Endothelial cell of umbilical vein (primary cell): ENCODE results near the gene ZNF148. TPM values are rescaled to one million over a fixed set of nuclear protein-coding genes. Genes with fewer than 3 reads are reported as not detected.

ENCODE experiments used
- BruUV-seq: library from RNA; stranded (reverse); fragments of 400-500 nt; replicated peaks from 2 replicates; lab custom pipeline; 2021; lab: Mats Ljungman, UMichigan
- CTCF ChIA-PET: fragments of 300-600, 350-600 bp; sonication (Branson Sonifier 250); formaldehyde crosslinking; loops from one replicate; lab custom pipeline; 2021; ENCODE audit warnings: antibody characterized with exemption, inconsistent platforms; lab: Charles Lee
- POLR2A ChIA-PET: fragments of 300-600, 350-600 bp; sonication (Branson Sonifier 250); formaldehyde crosslinking; loops from one replicate; lab custom pipeline; 2021; ENCODE audit warnings: antibody characterized with exemption, inconsistent platforms; lab: Charles Lee
- DNase-seq: peaks from one replicate; pipeline ENCODE4 v3.0.0-alpha.2; 2011; ENCODE audit warnings: low read depth, low spot score
- FAIRE-seq: peaks from 2 replicates; lab custom pipeline; 2011; peaks lifted over from hg19 to GRCh38; lab: Jason Lieb, UNC
- H2AFZ ChIP-seq: 2 replicates; pipeline ENCODE4 v1.6.0; 2012; ENCODE audit warnings: low read depth, low read length, control low read depth, inconsistent platforms
- H3K27ac ChIP-seq: 2 replicates; pipeline ENCODE4 v1.5.1; 2011; ENCODE audit warnings: low read depth, mild to moderate bottlenecking, control low read depth, low read length, moderate library complexity; ENCODE audit not compliant: insufficient read depth
- H3K27me3 ChIP-seq, 2 experiments: 2 replicates each; pipeline versions ENCODE4 v1.6.0 to v1.6.1; 2011; ENCODE audit warnings: low read length in 2 of 2, mixed read lengths in 1 of 2; ENCODE audit not compliant: control insufficient read depth in 2 of 2, insufficient read depth in 2 of 2
- H3K36me3 ChIP-seq, 2 experiments: 2 replicates in 1 of 2; 3 replicates in 1 of 2; pipeline ENCODE4 v1.5.1; 2011; ENCODE audit warnings: low read length in 2 of 2, mild to moderate bottlenecking in 1 of 2, moderate library complexity in 1 of 2; ENCODE audit not compliant: control insufficient read depth in 2 of 2, insufficient read depth in 2 of 2; ENCODE audit errors: extremely low read depth in 1 of 2
- H3K4me1 ChIP-seq: 3 replicates; pipeline ENCODE4 v1.5.1; 2011; ENCODE audit warnings: mild to moderate bottlenecking, low read length; ENCODE audit not compliant: control insufficient read depth, insufficient read depth; ENCODE audit errors: extremely low read depth
- H3K4me2 ChIP-seq: 2 replicates; pipeline ENCODE4 v1.6.1; 2011; ENCODE audit warnings: low read length, control low read depth, mixed read lengths; ENCODE audit not compliant: insufficient read depth
- H3K4me3 ChIP-seq, 3 experiments: fragments of 200-600 bp in 1 of 3; sonication (generic), shearing (Covaris generic) in 1 of 3; replicated peaks in 1 of 3; 2 replicates each; pipeline ENCODE4 v1.5.1; 2011 to 2016; ENCODE audit warnings: control low read depth in 3 of 3, low read length in 3 of 3, mild to moderate bottlenecking in 2 of 3, inconsistent platforms in 1 of 3, low read depth in 1 of 3, moderate library complexity in 1 of 3; ENCODE audit not compliant: insufficient read depth in 1 of 3
- H3K79me2 ChIP-seq: 2 replicates; pipeline ENCODE4 v1.6.0; 2012; ENCODE audit warnings: low read length, inconsistent platforms; ENCODE audit not compliant: control insufficient read depth, insufficient read depth
- H3K9ac ChIP-seq: replicated peaks from 2 replicates; pipeline ENCODE3; 2011; ENCODE audit warnings: low read length, control low read depth; ENCODE audit not compliant: insufficient read depth; ENCODE audit errors: extremely low read depth
- H3K9me1 ChIP-seq: replicated peaks from 3 replicates; pipeline ENCODE4 v1.6.0; 2011; ENCODE audit warnings: mild to moderate bottlenecking, low read length; ENCODE audit not compliant: control insufficient read depth, insufficient read depth; ENCODE audit errors: extremely low read depth
- H3K9me3 ChIP-seq: replicated peaks from 2 replicates; pipeline ENCODE4 v1.5.1; 2012; ENCODE audit warnings: low read length, inconsistent platforms; ENCODE audit not compliant: control insufficient read depth, insufficient read depth
- H4K20me1 ChIP-seq: replicated peaks from 2 replicates; pipeline ENCODE3; 2011; ENCODE audit warnings: mild to moderate bottlenecking, low read length; ENCODE audit not compliant: control insufficient read depth, insufficient read depth; ENCODE audit errors: extremely low read depth
- EZH2 ChIP-seq: IDR thresholded peaks from 2 replicates; pipeline ENCODE4 v1.6.1; 2012; ENCODE audit warnings: borderline replicate concordance, low read depth, mild to moderate bottlenecking, moderate library complexity, low read length, inconsistent platforms; ENCODE audit not compliant: severe bottlenecking
- FOS ChIP-seq: IDR thresholded peaks from 2 replicates; pipeline ENCODE4 v1.6.1; 2011; ENCODE audit warnings: mild to moderate bottlenecking, low read length, moderate library complexity, borderline replicate concordance; ENCODE audit not compliant: insufficient read depth
- GATA2 ChIP-seq: IDR thresholded peaks from 2 replicates; pipeline ENCODE4 v1.7.0; 2011; ENCODE audit warnings: low read depth, mild to moderate bottlenecking, moderate library complexity, mixed read lengths, low read length; ENCODE audit not compliant: insufficient read length, insufficient read depth
- JUN ChIP-seq: IDR thresholded peaks from 2 replicates; pipeline ENCODE4 v1.6.1; 2011; ENCODE audit warnings: borderline replicate concordance, low read depth; ENCODE audit not compliant: insufficient read length, insufficient read depth
- MYC ChIP-seq: IDR thresholded peaks from one replicate; pipeline ENCODE4 v1.6.1; 2011; ENCODE audit warnings: mild to moderate bottlenecking, low read depth, low read length
- POLR2A ChIP-seq: IDR thresholded peaks from 2 replicates; pipeline ENCODE4 v1.6.1; 2012; ENCODE audit warnings: low read depth, mild to moderate bottlenecking, control low read depth, low read length
- POLR2AphosphoS5 ChIP-seq: IDR thresholded peaks from 2 replicates; pipeline ENCODE4 v1.6.1; 2012; ENCODE audit warnings: low read depth, mild to moderate bottlenecking, control low read depth, low read length, moderate library complexity; ENCODE audit not compliant: insufficient read depth
- dilution Hi-C: fragments of 300-500 bp; cut with MboI; formaldehyde crosslinking; loops from one replicate; pipeline ENCODE4 v1.15.0; 2019; ENCODE audit warnings: low sequenced_read_pairs; ENCODE audit not compliant: extremely low pct_ligation_motif_present
- intact Hi-C: fragments of 100-400 bp; cut with micrococcal nuclease; formaldehyde crosslinking; loops from one replicate; pipeline ENCODE4 v1.10.0; 2022
- polyA plus RNA-seq, 4 experiments: library from polyadenylated mRNA; depleted of rRNA in 3 of 4; stranded (reverse) in 3 of 4; unstranded in 1 of 4; fragments of >200 nt; gene quantifications; 2 replicates each; pipeline versions ENCODE4 v1.2.1 to v1.2.3, GENCODE V29; 2011 to 2012; ENCODE audit warnings: missing spikeins in 1 of 4
- total RNA-seq: library from RNA; stranded (reverse); gene quantifications from 2 replicates; pipeline ENCODE4 v1.2.3, GENCODE V29; 2021
- TF ChIP-seq, protein P1 (sequence below), 2 donors: IDR thresholded peaks; 1 replicate in 1 of 2; 2 replicates in 1 of 2; pipeline ENCODE4 v1.5.1; 2011; ENCODE audit warnings: low read length in 2 of 2, mild to moderate bottlenecking in 2 of 2, moderate library complexity in 2 of 2, control low read depth in 1 of 2, inconsistent platforms in 1 of 2, low read depth in 1 of 2; ENCODE audit not compliant: insufficient read depth in 1 of 2; ENCODE audit errors: extremely low read depth in 1 of 2
- TF ChIP-seq, protein P2 (sequence below): IDR thresholded peaks from 2 replicates; pipeline ENCODE4 v1.6.1; 2011; ENCODE audit not compliant: insufficient read depth, insufficient read length

The ZNF148 gene
- total and polyA plus RNA-seq, 2 donors (not counting 3 experiments of a cell fraction or from before 2014, with no cell fraction given): 8.0 to 41.3 TPM

DNA sequence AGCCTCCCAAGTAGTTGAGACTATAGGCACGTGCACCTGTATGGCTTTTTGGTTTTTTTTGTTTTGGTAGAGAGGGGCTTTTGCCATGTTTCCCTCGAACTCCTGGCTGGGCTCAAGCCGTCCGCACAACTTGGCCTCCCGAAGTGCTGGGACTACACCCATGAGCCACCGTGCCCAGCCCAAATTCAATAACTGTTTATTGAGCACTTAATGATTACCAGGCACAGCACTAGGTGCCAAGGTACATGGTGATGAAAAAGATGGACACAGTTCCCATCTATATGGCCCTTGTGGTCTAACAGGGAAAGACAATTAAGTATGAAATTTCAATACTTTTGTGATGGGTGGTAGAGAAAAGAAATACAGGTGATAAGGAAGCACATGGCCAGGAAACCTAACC, 35.8 kb upstream of the ZNF148 start:
- no peak overlapping the region for H3K27ac ChIP-seq
- no peak for FAIRE-seq
- no TSS peak for BruUV-seq
- ChIA-PET CTCF (no interaction called here), POLR2A (no interaction called here)
- H3K36me3 ChIP-seq: no peaks in the 10 kb centered on the region
- intact Hi-C loops: no loop called here
- no peaks in the 10 kb centered on the region for H3K79me2 ChIP-seq
- H3K27me3 ChIP-seq: peaks cover 18 to 25% of the 10 kb centered on the region in 2 experiments
- H3K4me3 ChIP-seq: no peak overlapping the region
- H4K20me1 ChIP-seq: no peaks in the 10 kb centered on the region
- H2AFZ ChIP-seq: no peak overlapping the region
- no peak for DNase-seq
- dilution Hi-C loops: no loop called here
- no peak overlapping the region for H3K4me2 ChIP-seq
- H3K4me1 ChIP-seq: no peaks in the 10 kb centered on the region
- H3K9me3 ChIP-seq: no peaks in the 10 kb centered on the region
- no peak overlapping the region for H3K9ac ChIP-seq
- H3K9me1 ChIP-seq: no peaks in the 10 kb centered on the region
- TF ChIP-seq MYC: no peak
- no peak for TF ChIP-seq GATA2
- no peak for TF ChIP-seq POLR2A
- TF ChIP-seq EZH2: no peak
- no peak for TF ChIP-seq JUN
- TF ChIP-seq POLR2AphosphoS5: no peak
- TF ChIP-seq FOS: no peak
- TF ChIP-seq, protein P1, sequence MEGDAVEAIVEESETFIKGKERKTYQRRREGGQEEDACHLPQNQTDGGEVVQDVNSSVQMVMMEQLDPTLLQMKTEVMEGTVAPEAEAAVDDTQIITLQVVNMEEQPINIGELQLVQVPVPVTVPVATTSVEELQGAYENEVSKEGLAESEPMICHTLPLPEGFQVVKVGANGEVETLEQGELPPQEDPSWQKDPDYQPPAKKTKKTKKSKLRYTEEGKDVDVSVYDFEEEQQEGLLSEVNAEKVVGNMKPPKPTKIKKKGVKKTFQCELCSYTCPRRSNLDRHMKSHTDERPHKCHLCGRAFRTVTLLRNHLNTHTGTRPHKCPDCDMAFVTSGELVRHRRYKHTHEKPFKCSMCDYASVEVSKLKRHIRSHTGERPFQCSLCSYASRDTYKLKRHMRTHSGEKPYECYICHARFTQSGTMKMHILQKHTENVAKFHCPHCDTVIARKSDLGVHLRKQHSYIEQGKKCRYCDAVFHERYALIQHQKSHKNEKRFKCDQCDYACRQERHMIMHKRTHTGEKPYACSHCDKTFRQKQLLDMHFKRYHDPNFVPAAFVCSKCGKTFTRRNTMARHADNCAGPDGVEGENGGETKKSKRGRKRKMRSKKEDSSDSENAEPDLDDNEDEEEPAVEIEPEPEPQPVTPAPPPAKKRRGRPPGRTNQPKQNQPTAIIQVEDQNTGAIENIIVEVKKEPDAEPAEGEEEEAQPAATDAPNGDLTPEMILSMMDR (IDR thresholded peaks at IDR 0.05; ENCODE audit: extremely low read depth in 1 of 2, insufficient read depth in 1 of 2, low read depth in 1 of 2, low read length in 2 of 2): no peak
- TF ChIP-seq, protein P2, sequence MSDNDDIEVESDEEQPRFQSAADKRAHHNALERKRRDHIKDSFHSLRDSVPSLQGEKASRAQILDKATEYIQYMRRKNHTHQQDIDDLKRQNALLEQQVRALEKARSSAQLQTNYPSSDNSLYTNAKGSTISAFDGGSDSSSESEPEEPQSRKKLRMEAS: no peak
